NCI-H146 (cell line): ENCODE data around the gene ESPNL.
A peak's percentile ranks its signal among the peaks of the same experiment; 100 is the strongest.

Experiments used
- DNase-seq: peaks from one replicate; lab custom pipeline; 2025; lab: John Stamatoyannopoulos, UW

ESPNL gene

GRCh38 chr2:238097988-238098871, 1.9 kb upstream of the ESPNL start:
- DNase-seq = no peak

- no peak for DNase-seq
Measured at GRCh38 chr2:238098901-238099713, 1.0 kb upstream of the ESPNL start.

- DNase-seq = no peak
Measured at GRCh38 chr2:238099714-238100048, 459 bp upstream of the ESPNL start.

- no peak for DNase-seq
Measured at GRCh38 chr2:238100821-238101771, 956 bp downstream of the ESPNL start.

GRCh38 chr2:238101891-238102841, 2.0 kb downstream of the ESPNL start:
- no peak for DNase-seq

- no peak for DNase-seq
Measured at GRCh38 chr2:238102865-238103264, 2.7 kb downstream of the ESPNL start.

GRCh38 chr2:238103465-238104225, 3.5 kb downstream of the ESPNL start:
- DNase-seq = no peak

GRCh38 chr2:238104226-238104690, 4.1 kb downstream of the ESPNL start:
- no peak for DNase-seq

GRCh38 chr2:238104691-238105371, 4.7 kb downstream of the ESPNL start:
- DNase-seq = no peak

GRCh38 chr2:238105506-238106338, 5.6 kb downstream of the ESPNL start:
- no peak for DNase-seq

GRCh38 chr2:238106339-238106697, 6.2 kb downstream of the ESPNL start:
- DNase-seq = peak; percentile 26

GRCh38 chr2:238106698-238107524, 6.8 kb downstream of the ESPNL start:
- DNase-seq = peak; percentile 62

GRCh38 chr2:238107525-238108422, 7.6 kb downstream of the ESPNL start:
- peak; percentile 33 for DNase-seq

GRCh38 chr2:238108423-238109183, 8.5 kb downstream of the ESPNL start:
- DNase-seq = peak; percentile 38

GRCh38 chr2:238113611-238114010, 13.5 kb downstream of the ESPNL start:
- DNase-seq = no peak

- no peak for DNase-seq
Measured at GRCh38 chr2:238114331-238114841, 14.2 kb downstream of the ESPNL start.
